Kidney epithelial cell (primary cell): Measurements from ENCODE around the gene OPRD1. TPM values are rescaled to one million over a fixed set of nuclear protein-coding genes. Genes with fewer than 3 reads are reported as not detected.
"Not testable (repeated sequence)": the region's sequence is repeated elsewhere in the genome, so short reads cannot be mapped to it uniquely, and the experiment has no call there.

Experiments used
- DNase-seq: peaks from one replicate; pipeline ENCODE4 v3.0.0-alpha.2; 2010; ENCODE audit warnings: low read depth
- H3K27me3 ChIP-seq: 2 replicates; pipeline ENCODE4 v1.6.0; 2011; ENCODE audit warnings: low read length; ENCODE audit not compliant: control insufficient read depth, insufficient read depth
- H3K36me3 ChIP-seq: 2 replicates; pipeline ENCODE4 v1.5.1; 2011; ENCODE audit warnings: low read length; ENCODE audit not compliant: control insufficient read depth, insufficient read depth
- H3K4me3 ChIP-seq: 2 replicates; pipeline ENCODE4 v1.5.1; 2011; ENCODE audit warnings: low read depth, mild to moderate bottlenecking, control low read depth, low read length
- total RNA-seq: library from RNA; depleted of rRNA; stranded (reverse); fragments of >200 nt; gene quantifications from 2 replicates; pipeline ENCODE4 v1.2.3, GENCODE V29; 2015
- TF ChIP-seq, protein P1 (sequence below): IDR thresholded peaks from 2 replicates; pipeline ENCODE4 v1.5.1; 2011; ENCODE audit warnings: mild to moderate bottlenecking, moderate library complexity, low read length, control low read depth, inconsistent platforms; ENCODE audit not compliant: insufficient read depth, poor library complexity, severe bottlenecking

OPRD1 gene
- total RNA-seq, 1 donor from 2014 or later, result 0.21 TPM

DNA sequence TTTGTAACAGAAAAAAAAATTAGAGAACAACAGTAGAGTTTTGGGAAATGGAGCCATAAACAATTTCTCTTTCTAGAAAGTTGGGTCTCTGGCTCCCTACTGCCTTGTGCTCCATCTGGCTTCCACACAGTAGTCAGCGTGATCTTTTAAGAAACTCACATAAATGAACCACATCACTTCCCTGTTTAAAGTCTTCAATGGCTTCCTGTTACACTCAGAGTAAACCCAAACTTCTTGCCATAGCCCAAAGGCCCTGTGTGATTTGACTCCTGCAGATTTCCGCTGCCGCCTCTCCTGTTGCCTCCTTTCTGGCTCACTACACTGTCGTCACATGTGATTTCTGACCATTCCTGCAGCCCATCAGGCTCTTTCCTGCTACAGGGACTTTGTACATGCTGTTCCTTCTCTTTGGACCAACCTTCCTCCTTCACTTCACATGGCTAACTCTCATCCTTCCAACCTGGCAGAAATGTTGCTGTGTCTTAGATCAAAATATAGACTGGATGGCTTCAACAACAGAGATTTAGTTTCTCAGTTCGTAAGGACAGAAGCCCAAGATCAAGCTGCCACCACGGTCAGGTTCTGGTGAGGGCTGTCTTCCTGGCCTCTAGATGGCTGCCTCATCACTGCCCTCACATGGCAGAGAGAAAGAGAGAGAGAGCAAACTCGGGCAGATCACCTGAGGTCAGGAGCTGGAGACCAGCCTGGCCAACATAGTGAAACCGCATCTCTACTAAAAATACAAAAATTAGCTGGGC lies 34.0 kb downstream of the OPRD1 start:
- Histone ChIP-seq H3K36me3 (no peaks in the 10 kb centered on the region), H3K27me3 (no peaks in the 10 kb centered on the region)

DNA sequence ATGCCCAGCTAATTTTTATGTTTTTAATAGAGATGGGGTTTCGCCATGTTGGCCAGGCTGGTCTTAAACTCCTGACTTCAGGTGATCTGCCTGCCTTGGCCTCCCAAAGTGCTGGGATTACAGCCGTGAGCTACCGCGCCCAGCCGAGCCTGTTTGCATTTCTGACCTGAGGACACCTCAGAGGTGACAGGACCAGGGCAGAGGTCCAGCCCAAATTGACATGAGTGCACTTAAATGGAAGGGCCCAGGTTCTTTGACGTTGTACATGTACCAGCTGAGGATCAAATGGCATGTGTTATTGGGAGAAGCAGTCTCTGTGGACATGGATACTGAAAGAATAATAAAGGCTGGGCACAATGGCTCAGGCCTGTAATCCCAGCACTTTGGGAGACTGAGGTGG lies 35.2 kb downstream of the OPRD1 start:
- not testable (repeated sequence) for DNase-seq, H3K4me3 ChIP-seq

More for the DNA sequence above, 34.0 kb downstream of the OPRD1 start:
- DNase-seq, result no peak
- TF ChIP-seq, protein P1, sequence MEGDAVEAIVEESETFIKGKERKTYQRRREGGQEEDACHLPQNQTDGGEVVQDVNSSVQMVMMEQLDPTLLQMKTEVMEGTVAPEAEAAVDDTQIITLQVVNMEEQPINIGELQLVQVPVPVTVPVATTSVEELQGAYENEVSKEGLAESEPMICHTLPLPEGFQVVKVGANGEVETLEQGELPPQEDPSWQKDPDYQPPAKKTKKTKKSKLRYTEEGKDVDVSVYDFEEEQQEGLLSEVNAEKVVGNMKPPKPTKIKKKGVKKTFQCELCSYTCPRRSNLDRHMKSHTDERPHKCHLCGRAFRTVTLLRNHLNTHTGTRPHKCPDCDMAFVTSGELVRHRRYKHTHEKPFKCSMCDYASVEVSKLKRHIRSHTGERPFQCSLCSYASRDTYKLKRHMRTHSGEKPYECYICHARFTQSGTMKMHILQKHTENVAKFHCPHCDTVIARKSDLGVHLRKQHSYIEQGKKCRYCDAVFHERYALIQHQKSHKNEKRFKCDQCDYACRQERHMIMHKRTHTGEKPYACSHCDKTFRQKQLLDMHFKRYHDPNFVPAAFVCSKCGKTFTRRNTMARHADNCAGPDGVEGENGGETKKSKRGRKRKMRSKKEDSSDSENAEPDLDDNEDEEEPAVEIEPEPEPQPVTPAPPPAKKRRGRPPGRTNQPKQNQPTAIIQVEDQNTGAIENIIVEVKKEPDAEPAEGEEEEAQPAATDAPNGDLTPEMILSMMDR, result no peak
- H3K4me3 ChIP-seq, result no peak overlapping the region

DNA sequence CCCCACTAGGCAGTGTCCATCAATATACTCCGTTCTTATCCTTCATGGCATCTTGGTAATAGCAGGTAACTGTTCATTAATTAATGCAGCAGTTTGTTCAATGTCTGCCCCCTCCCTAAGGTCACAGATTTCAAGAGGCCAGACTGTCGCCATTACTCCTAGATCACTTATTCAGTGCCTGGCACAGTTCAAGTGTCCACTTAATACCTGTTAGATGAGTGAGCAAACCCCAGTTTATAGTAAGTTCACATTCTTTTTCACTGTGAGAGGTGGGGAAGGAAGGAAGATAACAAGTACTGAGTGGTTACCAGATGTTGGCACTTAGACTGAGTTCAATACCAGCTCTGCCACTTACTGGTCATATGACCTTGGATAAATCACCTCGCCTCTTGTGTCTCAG lies 36.4 kb downstream of the OPRD1 start:
- DNase-seq, result no peak
- TF ChIP-seq, protein P1, result no peak
- Histone ChIP-seq H3K27me3 (no peaks in the 10 kb centered on the region), H3K36me3 (no peaks in the 10 kb centered on the region), H3K4me3 (no peak overlapping the region)

More for the DNA sequence above, 35.2 kb downstream of the OPRD1 start:
- H3K27me3 ChIP-seq, H3K36me3 ChIP-seq: not testable (repeated sequence)

DNA sequence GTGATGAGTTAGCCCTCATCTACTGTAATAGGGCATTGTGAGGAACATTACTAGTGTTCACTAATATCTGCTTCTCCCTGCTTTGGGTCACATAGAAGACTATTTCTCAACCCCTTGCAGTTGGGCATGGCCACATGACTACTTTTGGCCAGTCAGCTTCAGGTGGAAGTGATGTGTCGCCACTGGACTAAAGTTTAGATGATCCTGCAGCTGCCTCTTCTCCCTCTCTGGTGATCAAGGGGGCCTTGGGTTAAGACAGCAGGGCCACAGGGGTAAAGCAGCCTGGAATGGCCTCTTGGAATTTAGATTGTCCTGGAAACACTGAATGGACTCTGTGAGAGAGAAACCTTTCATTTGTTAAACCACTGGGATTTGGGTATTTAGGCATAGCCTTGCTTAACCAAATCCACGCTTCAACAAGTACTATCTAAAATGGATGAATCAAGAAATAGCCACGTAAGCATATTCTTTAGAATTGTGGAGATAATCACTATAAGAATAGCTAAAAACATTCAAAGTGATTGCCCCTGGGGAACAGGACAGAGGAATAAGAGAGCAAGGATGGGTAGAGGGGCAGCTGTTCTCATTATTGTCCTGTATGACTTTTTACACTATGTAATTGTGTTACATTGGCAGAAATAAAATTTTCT lies 41.2 kb downstream of the OPRD1 start:
- H3K36me3 ChIP-seq, result no peaks in the 10 kb centered on the region
- H3K27me3 ChIP-seq, result no peaks in the 10 kb centered on the region
- no peak for DNase-seq
- TF ChIP-seq, protein P1, result no peak
- no peak overlapping the region for H3K4me3 ChIP-seq

DNA sequence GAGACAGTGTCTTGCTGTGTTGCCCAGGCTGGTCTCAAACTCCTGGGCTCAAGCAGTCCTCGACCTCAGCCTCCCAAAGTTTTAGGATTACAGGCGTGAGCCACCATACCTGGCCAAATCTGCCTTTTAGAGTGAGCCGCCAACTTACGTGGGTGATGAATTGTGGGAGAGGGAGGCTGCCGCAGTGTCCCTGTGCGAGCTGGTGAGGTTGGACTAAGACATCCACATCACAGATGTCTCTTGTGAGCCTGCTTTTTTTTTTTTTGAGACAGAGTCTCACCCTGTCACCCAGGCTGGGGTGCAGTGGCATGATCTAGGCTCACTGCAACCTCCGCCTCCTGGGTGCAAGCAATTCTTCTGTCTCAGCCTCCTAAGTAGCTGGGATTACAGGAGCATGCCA lies 42.4 kb downstream of the OPRD1 start:
- H3K27me3 ChIP-seq, DNase-seq, H3K36me3 ChIP-seq, H3K4me3 ChIP-seq: not testable (repeated sequence)

DNA sequence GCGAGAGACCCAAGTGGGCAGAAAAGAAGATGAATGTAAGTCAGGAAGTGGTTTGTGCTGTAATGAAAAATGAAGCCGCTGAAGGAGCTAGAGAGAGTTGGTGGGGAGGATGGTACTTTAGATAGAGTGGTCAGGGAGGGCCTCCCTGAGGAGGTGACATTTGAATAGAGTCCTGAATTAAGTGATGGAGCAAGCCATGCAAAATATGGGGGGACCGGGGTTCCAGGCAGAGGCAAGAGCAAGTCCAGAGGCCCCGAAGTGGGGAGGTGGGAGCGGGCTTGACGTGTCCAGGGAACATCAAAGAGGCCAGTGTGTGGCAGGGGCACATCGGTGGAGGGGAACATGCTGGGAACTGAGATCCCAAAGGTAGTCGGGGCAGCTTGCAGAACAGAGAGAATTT lies 43.1 kb downstream of the OPRD1 start:
- Histone ChIP-seq H3K36me3 (no peaks in the 10 kb centered on the region), H3K4me3 (no peak overlapping the region), H3K27me3 (no peaks in the 10 kb centered on the region)
- no peak for DNase-seq
- TF ChIP-seq, protein P1, result no peak
